Activated CD8-positive, alpha-beta T cell treated with anti-CD3 and anti-CD28 coated beads, Interleukin-2, amount 10 ng/mL, durations not matched to agents 7 days and 5 days (primary cell): Measurements from ENCODE around the gene SLC27A5. TPM values are rescaled to one million over a fixed set of nuclear protein-coding genes. Genes with fewer than 3 reads are reported as not detected.
"Not testable (repeated sequence)": the region's sequence is repeated elsewhere in the genome, so short reads cannot be mapped to it uniquely, and the experiment has no call there.

ENCODE experiments used
- ATAC-seq: fragments of 150-1000 bp; cut with Tn5 transposase; one replicate; pipeline ENCODE4 v1.10.0; 2021; ENCODE audit warnings: moderate library complexity
- CTCF ChIA-PET: fragments of 350-600 bp; sonication (Branson Sonifier 250); formaldehyde crosslinking; loops from one replicate; lab custom pipeline; 2021; ENCODE audit warnings: antibody characterized with exemption; lab: Charles Lee
- POLR2A ChIA-PET: fragments of 350-600 bp; sonication (Branson Sonifier 250); formaldehyde crosslinking; loops from one replicate; lab custom pipeline; 2021; ENCODE audit warnings: antibody characterized with exemption; lab: Charles Lee
- DNase-seq: peaks from one replicate; pipeline ENCODE4 v3.0.0-alpha.2; 2020
- H3K27ac Mint-ChIP-seq: one replicate; pipeline ENCODE4 v1.8.0; 2021; ENCODE audit warnings: mild to moderate bottlenecking, mixed read lengths
- H3K27me3 Mint-ChIP-seq: one replicate; pipeline ENCODE4 v1.8.0; 2021; ENCODE audit warnings: low read depth, mixed read lengths
- H3K36me3 Mint-ChIP-seq: one replicate; pipeline ENCODE4 v1.8.0; 2021; ENCODE audit warnings: low read depth, mixed read lengths
- H3K4me1 Mint-ChIP-seq: one replicate; pipeline ENCODE4 v1.8.0; 2021; ENCODE audit warnings: low read depth, mixed read lengths
- H3K4me3 Mint-ChIP-seq: one replicate; pipeline ENCODE4 v1.8.0; 2021; ENCODE audit warnings: mild to moderate bottlenecking, mixed read lengths
- H3K9me3 Mint-ChIP-seq: one replicate; pipeline ENCODE4 v1.8.0; 2022; ENCODE audit warnings: mixed read lengths; ENCODE audit not compliant: insufficient read depth
- total RNA-seq, 2 experiments: library from RNA; stranded (reverse); gene quantifications; one replicate each; pipeline ENCODE4 v1.2.3, GENCODE V29; 2021

The SLC27A5 gene
- total RNA-seq, 2 experiments from 2014 or later = 12.2 to 14.4 TPM

DNA sequence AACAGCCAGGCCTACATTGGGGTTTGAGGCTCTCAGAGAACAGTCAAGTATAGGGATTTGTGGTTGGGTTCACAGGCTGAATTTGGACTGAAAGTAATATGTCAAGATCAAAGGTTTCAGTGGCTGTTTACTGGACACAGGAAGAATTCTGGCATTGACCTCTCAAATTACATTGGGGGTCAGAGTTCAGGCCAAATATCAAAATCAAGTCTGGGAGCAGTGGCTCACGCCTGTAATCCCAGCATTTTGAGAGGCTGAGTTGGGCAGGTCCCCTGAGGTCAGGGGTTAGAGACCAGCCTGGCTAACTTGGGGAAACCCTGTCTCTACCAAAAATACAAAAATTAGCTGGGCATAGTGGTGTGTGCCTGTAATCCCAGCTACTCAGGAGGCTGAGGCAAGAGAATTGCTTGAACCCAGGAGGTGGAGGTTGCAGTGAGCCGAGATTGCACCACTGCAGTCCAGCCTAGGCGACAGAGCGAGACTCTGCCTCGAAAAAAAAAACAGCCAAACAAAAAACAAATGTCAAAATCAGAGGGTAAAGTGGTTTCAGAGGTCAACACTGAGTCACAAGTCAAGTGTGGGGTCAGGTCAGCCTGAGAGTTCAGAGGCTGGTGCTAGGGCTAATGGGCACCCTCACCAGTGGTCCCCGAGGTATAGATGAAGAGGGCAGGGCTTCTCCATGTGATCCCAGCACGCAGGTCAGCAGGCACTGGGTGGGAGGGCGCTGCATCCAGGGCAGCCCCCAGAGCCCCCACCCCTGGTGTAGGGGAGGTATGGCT is 1.5 kb downstream of the SLC27A5 start:
- peaks cover 20% of the 10 kb centered on the region for H3K4me1 Mint-ChIP-seq
- CTCF ChIA-PET = interaction anchor here (1.2 to 1.7 kb wide), 2 partner anchors 8 to 10 kb away, joined by 3 read pairs; partner anchors contain the start of gene ZBTB45
- no peaks in the 10 kb centered on the region for H3K27me3 Mint-ChIP-seq
- POLR2A ChIA-PET = interaction anchor here (1.6 kb wide), 1 partner anchor 35 kb away, joined by 4 read pairs; no protein-coding TSS in a partner anchor
- peaks cover 12% of the 10 kb centered on the region for H3K36me3 Mint-ChIP-seq
- ATAC-seq (no peak), DNase-seq (no peak)
- H3K27ac Mint-ChIP-seq = peak overlapping the region; percentile 20
- H3K9me3 Mint-ChIP-seq = peaks cover 13% of the 10 kb centered on the region
- H3K4me3 Mint-ChIP-seq = no peak overlapping the region

DNA sequence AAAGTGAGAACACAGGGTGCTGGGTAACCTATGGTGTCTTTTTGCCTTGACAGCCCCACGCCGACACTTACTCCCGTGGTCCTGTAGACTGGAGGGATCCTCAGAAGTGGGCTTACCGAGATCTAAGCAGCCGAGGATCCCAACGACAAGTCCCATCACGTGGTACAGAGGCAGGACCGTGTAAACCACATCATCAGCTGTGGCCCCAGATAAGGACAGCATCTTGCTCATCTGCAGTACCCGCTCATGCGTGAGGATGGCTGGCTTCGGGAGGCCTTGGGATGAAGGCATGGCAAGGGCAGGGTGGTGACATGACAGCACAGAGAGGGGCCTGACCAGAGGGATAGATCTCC is 2.1 kb downstream of the SLC27A5 start:
- H3K27ac Mint-ChIP-seq = no peak overlapping the region
- POLR2A ChIA-PET = no interaction called here
- no peak for ATAC-seq
- peaks cover 13% of the 10 kb centered on the region for H3K9me3 Mint-ChIP-seq
- CTCF ChIA-PET = interaction anchor here (1.7 kb wide), 1 partner anchor 9 kb away, joined by 3 read pairs; no protein-coding TSS in a partner anchor
- H3K4me1 Mint-ChIP-seq = peaks cover 17% of the 10 kb centered on the region
- no peaks in the 10 kb centered on the region for H3K27me3 Mint-ChIP-seq
- no peak for DNase-seq
- H3K4me3 Mint-ChIP-seq = no peak overlapping the region
- H3K36me3 Mint-ChIP-seq = peaks cover 9% of the 10 kb centered on the region

- H3K4me3 Mint-ChIP-seq, H3K27me3 Mint-ChIP-seq, H3K36me3 Mint-ChIP-seq, ATAC-seq, H3K4me1 Mint-ChIP-seq, DNase-seq, H3K27ac Mint-ChIP-seq: not testable (repeated sequence)
- ChIA-PET POLR2A (interaction anchor here (0.6 kb wide), 1 partner anchor 689 kb away, joined by 3 read pairs; no protein-coding TSS in a partner anchor), CTCF (interaction anchor here (0.9 kb wide), 1 partner anchor 12 kb away, joined by 3 read pairs; the partner anchor contains the start of gene ZBTB45)
- peaks cover 13% of the 10 kb centered on the region for H3K9me3 Mint-ChIP-seq
Observed at GRCh38 chr19:58507602-58508223, 4.1 kb downstream of the SLC27A5 start.

DNA sequence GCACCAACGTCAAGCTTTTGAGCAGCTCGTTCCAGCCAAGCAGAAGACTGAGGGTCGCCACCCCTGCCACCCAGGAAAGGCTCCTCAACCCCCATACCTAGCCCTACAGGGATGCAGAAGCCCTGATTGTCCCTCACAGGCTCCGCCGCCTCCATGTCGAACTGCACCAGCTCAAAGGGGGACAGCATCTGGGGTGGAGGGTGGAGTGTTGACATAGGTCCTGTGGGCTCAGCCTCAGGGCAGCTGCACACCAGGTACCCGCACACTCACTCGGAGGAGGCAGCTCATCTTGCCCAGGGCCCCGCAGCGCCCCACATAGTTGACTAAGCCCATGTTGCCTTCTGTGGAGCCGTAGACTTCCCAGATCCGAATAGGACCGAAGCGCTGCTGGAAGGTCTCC is 11.6 kb downstream of the SLC27A5 start:
- CTCF ChIA-PET = interaction anchor here (0.6 to 3.5 kb wide), 6 partner anchors 12 to 81 kb away, joined by 4 to 24 read pairs (median 6); partner anchors contain the start of genes SLC27A5 and ZBTB45
- H3K36me3 Mint-ChIP-seq = peaks cover 4% of the 10 kb centered on the region
- no peaks in the 10 kb centered on the region for H3K27me3 Mint-ChIP-seq
- no peak for DNase-seq
- H3K27ac Mint-ChIP-seq = no peak overlapping the region
- no peak for ATAC-seq
- POLR2A ChIA-PET = interaction anchor here (2.7 kb wide), 1 partner anchor 13 kb away, joined by 11 read pairs; no protein-coding TSS in a partner anchor
- H3K9me3 Mint-ChIP-seq = no peaks in the 10 kb centered on the region
- H3K4me3 Mint-ChIP-seq = no peak overlapping the region
- H3K4me1 Mint-ChIP-seq = peaks cover 31% of the 10 kb centered on the region

GRCh38 chr19:58499021-58499927 is 12.5 kb downstream of the SLC27A5 start:
- Mint-ChIP-seq H3K4me3 (peak overlapping the region; percentile 85), H3K4me1 (peaks cover 31% of the 10 kb centered on the region), H3K9me3 (no peaks in the 10 kb centered on the region), H3K27me3 (no peaks in the 10 kb centered on the region), H3K36me3 (peaks cover 4% of the 10 kb centered on the region), H3K27ac (peak overlapping the region; percentile 88)
- DNase-seq (peak; percentile 99), ATAC-seq (peak; percentile 97)
- POLR2A ChIA-PET = interaction anchor here (0.7 to 2.7 kb wide), 4 partner anchors 14 to 137 kb away, joined by 3 to 11 read pairs (median 4); partner anchors contain the start of genes CHMP2A and ZNF497
- CTCF ChIA-PET = interaction anchor here (1.1 to 3.5 kb wide), 7 partner anchors 10 to 82 kb away, joined by 3 to 24 read pairs (median 4); partner anchors contain the start of genes SLC27A5 and ZBTB45

DNA sequence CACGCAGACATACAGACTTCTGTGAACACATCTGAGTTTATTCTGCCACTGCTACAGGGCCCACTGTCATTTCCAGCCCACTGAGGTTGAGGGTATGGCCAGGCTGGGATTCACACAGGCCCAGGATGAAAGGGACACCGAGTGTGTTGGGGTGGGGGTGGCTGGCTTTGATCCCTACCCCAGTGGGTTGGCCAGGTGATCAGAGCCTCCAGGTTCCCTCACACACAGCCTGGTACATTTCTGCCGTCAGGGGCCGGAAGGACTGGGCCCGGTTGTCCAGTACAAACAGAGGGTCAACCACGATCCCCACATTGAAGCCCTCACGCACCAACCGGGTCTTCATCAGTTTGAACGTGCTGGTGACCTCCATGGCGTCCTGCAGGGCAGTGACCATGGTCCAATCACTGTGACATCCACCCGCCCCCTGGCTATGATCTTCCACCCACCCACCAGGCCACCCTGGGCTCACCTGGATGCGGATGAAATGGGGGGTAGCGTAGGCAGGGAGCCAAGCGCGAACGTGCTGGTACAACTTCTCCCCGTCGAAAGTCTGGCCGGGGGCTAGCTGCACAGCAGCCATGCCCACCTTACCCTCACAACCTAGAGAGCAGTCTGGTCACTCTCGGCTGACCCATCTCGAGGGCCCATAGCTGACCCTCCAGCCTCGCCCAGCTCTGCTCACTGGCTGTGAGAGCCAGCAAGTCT is 13.3 kb downstream of the SLC27A5 start:
- ChIA-PET CTCF (interaction anchor here (1.6 to 3.5 kb wide), 4 partner anchors 9 to 20 kb away, joined by 4 to 24 read pairs (median 12); partner anchors contain the start of genes SLC27A5 and ZBTB45), POLR2A (interaction anchor here (1.0 to 2.7 kb wide), 4 partner anchors 15 to 136 kb away, joined by 3 to 11 read pairs (median 4); partner anchors contain the start of genes CHMP2A and ZNF497)
- Mint-ChIP-seq H3K27me3 (no peaks in the 10 kb centered on the region), H3K36me3 (peaks cover 4% of the 10 kb centered on the region), H3K4me3 (peak overlapping the region; percentile 85), H3K4me1 (peaks cover 31% of the 10 kb centered on the region), H3K27ac (peak overlapping the region; percentile 88), H3K9me3 (no peaks in the 10 kb centered on the region)
- DNase-seq (peak; percentile 18), ATAC-seq (no peak)

- no peak for ATAC-seq
- peaks cover 4% of the 10 kb centered on the region for H3K36me3 Mint-ChIP-seq
- peak overlapping the region; percentile 85 for H3K4me3 Mint-ChIP-seq
- CTCF ChIA-PET = interaction anchor here (1.6 kb wide), 1 partner anchor 8 kb away, joined by 4 read pairs; no protein-coding TSS in a partner anchor
- no peak for DNase-seq
- H3K4me1 Mint-ChIP-seq = peaks cover 31% of the 10 kb centered on the region
- H3K27me3 Mint-ChIP-seq = no peaks in the 10 kb centered on the region
- H3K9me3 Mint-ChIP-seq = no peaks in the 10 kb centered on the region
- POLR2A ChIA-PET = interaction anchor here (1.5 kb wide), 1 partner anchor 21 kb away, joined by 4 read pairs; no protein-coding TSS in a partner anchor
- peak overlapping the region; percentile 20 for H3K27ac Mint-ChIP-seq
Observed at GRCh38 chr19:58497634-58498170, 14.1 kb downstream of the SLC27A5 start.

DNA sequence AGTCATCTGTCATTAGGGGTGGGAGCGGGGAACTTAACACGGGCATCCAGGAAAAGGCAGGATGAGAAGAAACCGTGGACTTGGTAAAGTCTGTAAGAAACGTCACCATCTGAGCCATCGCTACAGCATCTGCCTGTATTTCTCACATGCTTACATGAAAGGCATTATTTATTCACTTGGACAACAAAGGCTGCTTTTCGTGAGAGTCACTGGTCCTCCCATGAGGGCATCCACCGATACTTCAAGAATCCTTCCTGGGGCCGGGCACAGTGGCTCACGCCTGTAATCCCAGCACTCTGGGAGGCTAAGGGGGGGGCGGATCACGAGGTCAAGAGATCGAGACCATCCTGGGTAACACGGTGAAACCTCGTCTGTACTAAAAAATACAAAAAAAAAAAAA is 19.5 kb downstream of the SLC27A5 start:
- Mint-ChIP-seq H3K27me3 (no peaks in the 10 kb centered on the region), H3K27ac (no peak overlapping the region), H3K9me3 (no peaks in the 10 kb centered on the region), H3K4me1 (peaks cover 15% of the 10 kb centered on the region), H3K36me3 (no peaks in the 10 kb centered on the region), H3K4me3 (no peak overlapping the region)
- DNase-seq = no peak
- ChIA-PET CTCF (no interaction called here), POLR2A (no interaction called here)
- ATAC-seq = no peak

GRCh38 chr19:58491393-58491792 is 20.4 kb downstream of the SLC27A5 start:
- Mint-ChIP-seq H3K27me3 (no peaks in the 10 kb centered on the region), H3K9me3 (no peaks in the 10 kb centered on the region), H3K36me3 (no peaks in the 10 kb centered on the region), H3K27ac (no peak overlapping the region), H3K4me1 (peaks cover 9% of the 10 kb centered on the region), H3K4me3 (no peak overlapping the region)
- CTCF ChIA-PET = interaction anchor here (1.2 kb wide), 1 partner anchor 23 kb away, joined by 3 read pairs; no protein-coding TSS in a partner anchor
- ATAC-seq (no peak), DNase-seq (no peak)
- POLR2A ChIA-PET = no interaction called here

- H3K27ac Mint-ChIP-seq, DNase-seq, H3K36me3 Mint-ChIP-seq, H3K4me1 Mint-ChIP-seq, H3K9me3 Mint-ChIP-seq, ATAC-seq, H3K27me3 Mint-ChIP-seq, H3K4me3 Mint-ChIP-seq: not testable (repeated sequence)
- POLR2A ChIA-PET = interaction anchor here (0.5 kb wide), 1 partner anchor 44 kb away, joined by 3 read pairs; no protein-coding TSS in a partner anchor
- CTCF ChIA-PET = interaction anchor here (1.5 kb wide), 1 partner anchor 16 kb away, joined by 4 read pairs; no protein-coding TSS in a partner anchor
Observed at GRCh38 chr19:58484349-58484748, 27.4 kb downstream of the SLC27A5 start.
